HG02884 (cell line): ENCODE measurements around the gene TLN1.

Source experiments
- ATAC-seq: cut with Tn5 transposase; IDR thresholded peaks from one replicate; pipeline ENCODE4 v1.9.1; 2021; ENCODE audit warnings: mild to moderate bottlenecking, moderate library complexity; ENCODE audit not compliant: unreplicated experiment

TLN1 gene

GRCh38 chr9:35732185-35732799 is at the start of gene TLN1, which contains the start of gene CREB3:
Gene TLN1 (minus strand): TSS chr9:35732195. CDS start chr9:35725694, 6,501 bp downstream.
Gene CREB3 (plus strand): TSS chr9:35732666. CDS start chr9:35732773, 107 bp downstream.
- ATAC-seq, result peak; percentile 74

DNA sequence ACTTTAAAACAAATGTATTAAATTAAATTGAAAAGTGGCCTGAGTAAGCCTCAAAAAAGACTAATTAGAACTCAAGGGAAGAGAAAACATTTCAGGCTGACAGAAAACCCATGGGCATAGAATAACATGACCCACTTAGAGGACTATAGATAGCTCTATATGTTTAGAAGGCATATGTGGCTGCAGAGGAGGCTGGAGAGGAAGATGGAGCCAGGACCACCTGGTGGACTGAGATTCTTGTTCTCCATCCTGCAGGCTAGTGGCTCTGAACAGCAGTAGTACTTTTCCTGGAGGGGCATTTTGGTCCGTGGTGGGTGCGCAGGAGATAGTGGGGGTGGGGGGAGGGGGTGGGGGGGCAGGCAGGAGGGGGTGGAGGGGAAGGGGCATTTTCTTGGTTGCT is 49.1 kb upstream of the TLN1 start:
- no peak for ATAC-seq

DNA sequence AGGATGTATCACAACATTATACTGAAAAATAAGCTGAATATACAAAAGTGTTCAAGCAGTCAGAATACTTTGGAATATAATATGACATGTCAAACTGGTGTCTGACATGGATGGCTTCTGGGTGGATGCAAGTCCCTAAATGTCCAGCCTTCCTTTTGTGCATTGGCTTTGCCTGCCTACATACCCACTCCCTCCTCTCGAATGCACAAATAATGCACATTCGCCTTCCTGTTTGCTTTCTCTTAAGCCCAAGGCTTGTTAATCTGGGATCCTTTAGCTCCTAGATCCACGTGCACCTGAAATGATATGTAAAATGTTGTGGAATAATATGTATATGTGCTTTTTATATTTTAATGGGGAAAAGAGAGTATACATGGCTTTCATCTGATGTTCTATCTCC is 46.5 kb upstream of the TLN1 start:
- ATAC-seq, result no peak

- no peak for ATAC-seq
Measured at GRCh38 chr9:35776018-35776417, 44.0 kb upstream of the TLN1 start.

DNA sequence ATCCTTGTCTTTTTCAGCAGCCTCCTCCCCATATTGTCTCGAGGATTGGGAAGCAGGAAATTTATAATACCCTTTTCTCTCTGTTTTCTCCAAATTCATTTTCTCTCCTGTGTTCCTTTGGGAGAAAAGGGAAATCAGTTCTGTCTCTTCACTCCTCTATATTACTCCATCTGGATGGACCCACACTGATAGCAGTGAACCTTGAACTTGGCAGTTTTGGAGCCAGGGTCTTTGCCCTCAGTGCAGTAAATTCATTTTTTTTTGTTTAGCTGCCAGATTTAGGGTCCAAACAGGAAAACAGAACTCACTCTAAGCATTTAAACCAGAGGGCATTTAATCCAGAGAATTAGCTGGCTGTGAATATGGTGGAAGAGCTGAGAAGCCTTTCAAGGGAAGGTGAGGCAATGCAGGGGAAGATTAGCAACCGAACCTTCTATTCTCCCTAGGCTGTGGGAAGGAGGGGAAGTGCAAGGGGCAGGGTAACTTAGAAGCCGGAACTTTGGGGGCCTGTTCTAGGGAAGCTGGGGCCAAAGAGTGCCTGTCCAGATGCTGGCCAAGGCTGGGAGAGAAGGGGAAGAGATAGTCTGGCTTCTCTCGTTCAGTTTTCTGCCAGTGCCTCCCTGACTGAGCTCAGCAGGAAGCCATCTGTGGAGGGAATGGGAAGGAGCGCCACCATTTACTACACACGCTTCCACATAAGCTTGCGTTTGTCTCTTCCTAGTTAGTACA is 43.1 kb upstream of the TLN1 start:
- ATAC-seq, result no peak

DNA sequence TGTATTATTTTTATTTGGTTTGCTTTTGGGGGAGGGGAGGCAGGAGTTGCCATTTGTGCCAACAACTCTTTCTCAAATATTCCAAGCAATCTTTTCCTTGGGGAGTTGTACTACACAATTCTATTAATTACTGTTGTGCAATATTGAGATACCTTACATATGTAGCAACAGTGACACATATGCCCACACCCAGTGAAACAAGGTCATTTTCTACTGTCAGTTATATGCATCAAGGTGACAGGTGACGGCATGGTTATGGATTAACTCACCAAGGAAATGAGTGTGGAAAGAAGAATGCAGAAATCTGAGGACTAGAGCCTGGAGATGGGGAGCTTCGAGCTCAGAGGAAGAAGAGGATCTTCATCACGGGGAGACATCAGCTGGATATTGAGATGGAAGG is 39.9 kb upstream of the TLN1 start:
- no peak for ATAC-seq

- ATAC-seq, result no peak
Measured at GRCh38 chr9:35771534-35771933, 39.5 kb upstream of the TLN1 start.

- no peak for ATAC-seq
Measured at GRCh38 chr9:35771075-35771433, 39.1 kb upstream of the TLN1 start.

GRCh38 chr9:35769763-35770162 is 37.8 kb upstream of the TLN1 start:
- no peak for ATAC-seq

GRCh38 chr9:35767458-35767857 is 35.5 kb upstream of the TLN1 start:
- no peak for ATAC-seq

GRCh38 chr9:35766997-35767396 is 35.0 kb upstream of the TLN1 start:
- no peak for ATAC-seq

GRCh38 chr9:35763803-35764202 is 31.8 kb upstream of the TLN1 start:
- ATAC-seq, result no peak

GRCh38 chr9:35763181-35763580 is 31.2 kb upstream of the TLN1 start:
- ATAC-seq, result no peak

DNA sequence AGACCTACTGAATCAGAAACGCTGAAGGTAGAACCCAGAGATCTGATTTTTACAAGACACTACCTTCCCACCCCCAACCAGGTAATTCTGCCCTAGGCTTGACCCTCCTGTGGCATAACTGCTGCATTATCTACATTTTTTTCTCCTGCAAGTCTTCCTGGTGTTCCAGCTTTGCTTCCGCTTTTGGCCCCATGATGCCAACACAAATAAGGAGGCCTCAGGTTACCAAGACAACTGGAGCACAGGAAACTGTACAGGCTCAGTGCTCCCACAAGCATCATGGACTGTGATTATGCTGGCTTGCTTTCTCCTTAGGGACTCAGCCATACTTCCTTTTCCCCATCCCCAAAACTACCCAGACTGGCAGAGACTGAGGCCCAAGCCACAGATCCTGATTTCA is 28.7 kb upstream of the TLN1 start:
- no peak for ATAC-seq

DNA sequence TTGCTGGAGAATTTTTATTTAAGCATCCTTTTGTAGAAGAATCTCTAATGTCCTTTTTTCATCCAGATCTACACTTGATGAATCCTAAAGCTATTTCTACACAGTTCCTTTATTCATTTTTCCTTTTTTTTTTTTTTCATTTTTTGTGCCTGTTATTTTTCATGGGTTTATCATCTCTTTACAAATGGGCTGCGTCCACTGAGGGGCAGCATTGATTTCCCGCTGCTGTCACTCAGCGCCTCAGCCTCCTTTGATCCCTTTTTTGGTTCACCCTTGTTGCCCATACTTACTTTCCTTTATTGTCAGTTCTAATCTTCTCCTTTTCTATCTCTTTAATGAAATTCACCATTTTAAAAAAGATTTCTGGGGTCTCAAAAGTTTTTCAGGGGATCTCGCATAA is 27.8 kb upstream of the TLN1 start:
- ATAC-seq, result no peak

GRCh38 chr9:35758475-35759050 is 26.6 kb upstream of the TLN1 start:
- ATAC-seq, result no peak

DNA sequence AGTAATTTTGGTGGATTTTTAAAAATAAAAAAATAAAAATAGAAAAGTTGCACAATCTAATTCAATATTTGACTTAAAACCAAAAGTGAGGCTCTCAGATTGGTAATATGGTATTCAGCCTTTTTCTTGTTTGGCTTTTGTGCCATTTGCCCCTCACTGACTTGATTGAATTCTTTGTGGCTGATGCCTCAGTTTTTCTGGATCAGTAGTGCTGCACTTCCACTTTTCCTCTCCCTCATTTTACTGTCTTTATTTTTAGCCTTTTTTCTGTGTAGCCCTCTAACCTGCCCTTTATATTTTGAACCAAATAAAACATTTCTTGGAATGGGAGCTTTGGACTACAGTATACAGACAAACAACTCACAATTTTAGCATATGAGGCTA is 25.9 kb upstream of the TLN1 start:
- ATAC-seq, result no peak

DNA sequence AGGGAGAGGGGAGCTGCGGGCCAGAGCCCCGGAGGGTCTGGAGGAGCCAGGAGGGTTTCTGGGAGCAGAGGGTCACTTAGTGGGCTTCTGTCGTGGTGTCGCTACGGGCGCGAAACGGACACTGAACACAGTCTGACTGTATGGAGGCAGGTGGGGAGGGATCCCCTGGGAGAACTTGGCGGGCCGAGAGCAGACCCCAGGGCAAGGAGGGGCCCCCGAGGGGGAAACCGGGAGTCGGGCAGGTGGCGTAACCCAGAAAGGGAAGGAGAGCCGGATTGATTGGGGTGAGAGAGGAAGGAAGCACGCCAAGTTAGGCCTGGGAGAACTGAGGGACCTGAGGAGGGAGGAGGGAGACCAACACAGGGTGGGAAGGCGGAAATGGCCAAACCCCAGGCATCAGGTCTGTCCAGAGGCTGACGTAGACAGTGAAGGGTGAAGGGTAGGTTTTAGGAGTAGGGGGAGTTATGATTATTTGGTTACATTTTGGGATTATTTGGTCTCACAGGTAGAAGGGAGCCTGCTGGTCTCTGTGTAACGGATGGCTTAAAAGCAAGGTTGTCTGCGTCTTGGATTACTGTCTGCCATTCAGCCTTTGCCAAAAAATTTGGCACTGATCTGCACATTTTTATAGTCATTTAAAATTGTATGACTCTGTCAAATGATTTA is 25.4 kb upstream of the TLN1 start:
- ATAC-seq, result no peak

GRCh38 chr9:35756275-35757225 is 24.6 kb upstream of the TLN1 start:
- no peak for ATAC-seq

DNA sequence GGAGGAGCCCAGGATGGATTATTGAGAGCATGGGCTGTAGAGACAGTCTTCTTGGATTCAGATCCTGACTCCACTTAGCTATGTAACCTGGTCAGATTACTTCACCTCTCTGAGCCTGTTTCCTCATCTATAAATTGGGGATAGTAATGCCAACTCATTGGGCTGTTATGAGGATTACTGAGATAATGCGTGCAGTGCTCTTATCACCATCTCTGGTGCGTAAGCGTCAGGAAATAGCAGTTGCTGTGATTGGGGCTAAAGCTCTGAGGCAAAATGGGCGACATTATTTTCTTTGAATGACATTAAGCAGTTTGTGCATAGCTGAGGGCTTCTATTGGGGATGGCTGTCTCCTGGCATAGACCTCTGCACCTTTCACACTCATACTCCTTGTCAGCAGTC is 23.1 kb upstream of the TLN1 start:
- no peak for ATAC-seq

GRCh38 chr9:35754264-35754663 is 22.3 kb upstream of the TLN1 start, which contains the start of gene MSMP:
Gene MSMP (minus strand): TSS chr9:35754276. CDS start chr9:35754129, 147 bp downstream.
- ATAC-seq, result no peak
